Germinal center (tissue), 1 donor: ENCODE results near the gene TNN.

Experiments used
- DNase-seq: peaks from one replicate; pipeline ENCODE4 v3.0.0; 2012; ENCODE audit warnings: mixed read lengths, low spot score

The TNN gene

GRCh38 chr1:175116210-175116798 is 48.7 kb downstream of the TNN start:
- no peak for DNase-seq

GRCh38 chr1:175116903-175117302 is 49.3 kb downstream of the TNN start:
- DNase-seq, result no peak

GRCh38 chr1:175118375-175119367 is 51.0 kb downstream of the TNN start:
- DNase-seq, result no peak

GRCh38 chr1:175120511-175120910 is 52.9 kb downstream of the TNN start:
- DNase-seq, result no peak

GRCh38 chr1:175124861-175125260 is 57.2 kb downstream of the TNN start:
- DNase-seq, result no peak

GRCh38 chr1:175126347-175126746 is 58.7 kb downstream of the TNN start:
- no peak for DNase-seq

- no peak for DNase-seq
Measured at GRCh38 chr1:175127565-175127964, 59.9 kb downstream of the TNN start.

- no peak for DNase-seq
Measured at GRCh38 chr1:175128523-175128922, 60.9 kb downstream of the TNN start.

GRCh38 chr1:175129182-175129581 is 61.5 kb downstream of the TNN start:
- no peak for DNase-seq

GRCh38 chr1:175129644-175129996 is 62.0 kb downstream of the TNN start:
- no peak for DNase-seq

- DNase-seq, result peak; percentile 39
Measured at GRCh38 chr1:175129997-175130648, 62.5 kb downstream of the TNN start.

- no peak for DNase-seq
Measured at GRCh38 chr1:175130649-175131045, 63.0 kb downstream of the TNN start.

GRCh38 chr1:175131095-175131494 is 63.5 kb downstream of the TNN start:
- no peak for DNase-seq

- no peak for DNase-seq
Measured at GRCh38 chr1:175132436-175132835, 64.8 kb downstream of the TNN start.

- DNase-seq, result no peak
Measured at GRCh38 chr1:175133673-175134435, 66.2 kb downstream of the TNN start.

GRCh38 chr1:175134500-175134899 is 66.9 kb downstream of the TNN start:
- DNase-seq, result no peak

GRCh38 chr1:175136246-175136645 is 68.6 kb downstream of the TNN start:
- DNase-seq, result no peak

GRCh38 chr1:175137369-175137768 is 69.7 kb downstream of the TNN start:
- DNase-seq, result no peak

- no peak for DNase-seq
Measured at GRCh38 chr1:175138579-175138978, 70.9 kb downstream of the TNN start.

GRCh38 chr1:175145899-175146528 is 78.4 kb downstream of the TNN start:
- no peak for DNase-seq

GRCh38 chr1:175146529-175147213 is 79.0 kb downstream of the TNN start:
- DNase-seq, result peak; percentile 82
